Measurements from ENCODE around the gene ERGIC1. TPM values are rescaled to one million over a fixed set of nuclear protein-coding genes. Genes with fewer than 3 reads are reported as not detected.

The ERGIC1 gene
- total and polyA plus RNA-seq, 2 experiments from 2014 or later: 25.2 to 92.2 TPM

DNA sequence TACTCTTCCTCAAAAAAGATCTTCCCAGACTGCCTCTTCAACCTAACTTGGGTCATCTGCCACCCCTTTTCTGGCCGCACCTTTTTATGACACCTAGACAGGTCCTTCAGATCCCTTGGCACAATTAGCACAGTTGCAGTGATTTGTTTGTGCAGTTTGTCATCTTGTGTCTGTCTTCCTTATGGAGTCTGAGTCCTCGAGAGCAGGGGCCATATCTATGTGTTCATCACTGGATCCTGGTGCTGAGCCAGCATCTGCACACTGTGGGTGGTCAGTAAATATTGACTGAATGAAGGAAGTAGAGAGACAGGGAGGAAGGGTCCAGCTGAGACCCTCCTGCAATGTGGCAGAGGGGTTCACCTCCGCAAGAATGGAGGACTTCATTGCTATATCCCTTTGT lies 14.4 kb downstream of the ERGIC1 start:
- TF ChIP-seq, protein P1, sequence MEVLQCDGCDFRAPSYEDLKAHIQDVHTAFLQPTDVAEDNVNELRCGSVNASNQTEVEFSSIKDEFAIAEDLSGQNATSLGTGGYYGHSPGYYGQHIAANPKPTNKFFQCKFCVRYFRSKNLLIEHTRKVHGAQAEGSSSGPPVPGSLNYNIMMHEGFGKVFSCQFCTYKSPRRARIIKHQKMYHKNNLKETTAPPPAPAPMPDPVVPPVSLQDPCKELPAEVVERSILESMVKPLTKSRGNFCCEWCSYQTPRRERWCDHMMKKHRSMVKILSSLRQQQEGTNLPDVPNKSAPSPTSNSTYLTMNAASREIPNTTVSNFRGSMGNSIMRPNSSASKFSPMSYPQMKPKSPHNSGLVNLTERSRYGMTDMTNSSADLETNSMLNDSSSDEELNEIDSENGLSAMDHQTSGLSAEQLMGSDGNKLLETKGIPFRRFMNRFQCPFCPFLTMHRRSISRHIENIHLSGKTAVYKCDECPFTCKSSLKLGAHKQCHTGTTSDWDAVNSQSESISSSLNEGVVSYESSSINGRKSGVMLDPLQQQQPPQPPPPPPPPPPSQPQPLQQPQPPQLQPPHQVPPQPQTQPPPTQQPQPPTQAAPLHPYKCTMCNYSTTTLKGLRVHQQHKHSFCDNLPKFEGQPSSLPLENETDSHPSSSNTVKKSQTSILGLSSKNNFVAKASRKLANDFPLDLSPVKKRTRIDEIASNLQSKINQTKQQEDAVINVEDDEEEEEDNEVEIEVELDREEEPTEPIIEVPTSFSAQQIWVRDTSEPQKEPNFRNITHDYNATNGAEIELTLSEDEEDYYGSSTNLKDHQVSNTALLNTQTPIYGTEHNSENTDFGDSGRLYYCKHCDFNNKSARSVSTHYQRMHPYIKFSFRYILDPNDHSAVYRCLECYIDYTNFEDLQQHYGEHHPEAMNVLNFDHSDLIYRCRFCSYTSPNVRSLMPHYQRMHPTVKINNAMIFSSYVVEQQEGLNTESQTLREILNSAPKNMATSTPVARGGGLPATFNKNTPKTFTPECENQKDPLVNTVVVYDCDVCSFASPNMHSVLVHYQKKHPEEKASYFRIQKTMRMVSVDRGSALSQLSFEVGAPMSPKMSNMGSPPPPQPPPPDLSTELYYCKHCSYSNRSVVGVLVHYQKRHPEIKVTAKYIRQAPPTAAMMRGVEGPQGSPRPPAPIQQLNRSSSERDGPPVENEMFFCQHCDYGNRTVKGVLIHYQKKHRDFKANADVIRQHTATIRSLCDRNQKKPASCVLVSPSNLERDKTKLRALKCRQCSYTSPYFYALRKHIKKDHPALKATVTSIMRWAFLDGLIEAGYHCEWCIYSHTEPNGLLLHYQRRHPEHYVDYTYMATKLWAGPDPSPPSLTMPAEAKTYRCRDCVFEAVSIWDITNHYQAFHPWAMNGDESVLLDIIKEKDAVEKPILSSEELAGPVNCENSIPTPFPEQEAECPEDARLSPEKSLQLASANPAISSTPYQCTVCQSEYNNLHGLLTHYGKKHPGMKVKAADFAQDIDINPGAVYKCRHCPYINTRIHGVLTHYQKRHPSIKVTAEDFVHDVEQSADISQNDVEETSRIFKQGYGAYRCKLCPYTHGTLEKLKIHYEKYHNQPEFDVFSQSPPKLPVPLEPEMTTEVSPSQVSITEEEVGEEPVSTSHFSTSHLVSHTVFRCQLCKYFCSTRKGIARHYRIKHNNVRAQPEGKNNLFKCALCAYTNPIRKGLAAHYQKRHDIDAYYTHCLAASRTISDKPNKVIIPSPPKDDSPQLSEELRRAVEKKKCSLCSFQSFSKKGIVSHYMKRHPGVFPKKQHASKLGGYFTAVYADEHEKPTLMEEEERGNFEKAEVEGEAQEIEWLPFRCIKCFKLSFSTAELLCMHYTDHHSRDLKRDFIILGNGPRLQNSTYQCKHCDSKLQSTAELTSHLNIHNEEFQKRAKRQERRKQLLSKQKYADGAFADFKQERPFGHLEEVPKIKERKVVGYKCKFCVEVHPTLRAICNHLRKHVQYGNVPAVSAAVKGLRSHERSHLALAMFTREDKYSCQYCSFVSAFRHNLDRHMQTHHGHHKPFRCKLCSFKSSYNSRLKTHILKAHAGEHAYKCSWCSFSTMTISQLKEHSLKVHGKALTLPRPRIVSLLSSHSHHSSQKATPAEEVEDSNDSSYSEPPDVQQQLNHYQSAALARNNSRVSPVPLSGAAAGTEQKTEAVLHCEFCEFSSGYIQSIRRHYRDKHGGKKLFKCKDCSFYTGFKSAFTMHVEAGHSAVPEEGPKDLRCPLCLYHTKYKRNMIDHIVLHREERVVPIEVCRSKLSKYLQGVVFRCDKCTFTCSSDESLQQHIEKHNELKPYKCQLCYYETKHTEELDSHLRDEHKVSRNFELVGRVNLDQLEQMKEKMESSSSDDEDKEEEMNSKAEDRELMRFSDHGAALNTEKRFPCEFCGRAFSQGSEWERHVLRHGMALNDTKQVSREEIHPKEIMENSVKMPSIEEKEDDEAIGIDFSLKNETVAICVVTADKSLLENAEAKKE (CRISPR knock-in tag; IDR thresholded peaks at IDR 0.05): no peak
- TF ChIP-seq ZNF114 (CRISPR knock-in tag; IDR thresholded peaks at IDR 0.05) (no peak), CREB1 (CRISPR knock-in tag; IDR thresholded peaks at IDR 0.05; ENCODE audit: low read depth) (no peak)
- H4K20me1 ChIP-seq (replicated peaks; ENCODE audit: insufficient read depth): peaks cover 44% of the 10 kb centered on the region

DNA sequence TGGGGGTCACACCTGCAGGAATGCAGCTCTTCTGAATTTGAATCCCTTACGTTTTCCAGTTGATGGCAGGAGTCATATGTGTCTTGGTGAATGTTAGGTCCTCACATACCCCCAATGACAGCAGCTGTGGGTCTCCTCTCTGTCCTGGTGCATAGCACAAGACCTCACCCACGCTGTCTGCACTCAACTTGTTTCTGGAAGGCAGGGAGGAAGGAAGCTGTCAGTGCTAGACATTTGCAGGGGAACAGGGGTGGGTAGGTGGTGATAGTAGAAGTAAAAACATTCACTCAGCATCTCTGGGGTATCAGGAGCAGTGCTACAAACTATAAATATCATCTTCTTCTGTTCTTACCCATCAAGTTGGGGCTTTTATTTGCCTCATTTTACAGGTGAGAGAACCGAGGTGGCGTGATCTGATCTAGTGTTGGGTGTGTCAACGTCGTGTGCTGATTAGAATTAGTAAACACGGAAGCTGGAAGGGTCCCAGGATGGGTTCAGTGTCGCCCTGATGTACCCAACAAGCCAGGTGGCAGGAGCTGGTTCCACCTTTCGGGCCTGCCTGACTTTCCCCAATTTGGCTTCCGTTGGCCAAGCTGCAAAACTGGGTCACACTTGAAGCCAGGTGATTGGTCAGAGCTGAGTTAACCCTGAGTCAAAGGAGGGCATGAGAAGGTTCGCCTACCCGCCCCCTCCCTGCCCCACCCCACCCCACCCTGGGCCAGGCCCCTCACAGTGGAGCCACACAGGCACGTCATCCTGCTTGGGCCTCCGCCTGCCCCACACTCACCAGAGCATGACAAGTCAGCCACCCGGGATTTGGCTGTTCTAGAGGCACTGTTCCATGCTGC lies 15.8 kb downstream of the ERGIC1 start:
- peaks cover 35% of the 10 kb centered on the region for H4K20me1 ChIP-seq (replicated peaks; ENCODE audit: insufficient read depth)
- TF ChIP-seq, protein P2, sequence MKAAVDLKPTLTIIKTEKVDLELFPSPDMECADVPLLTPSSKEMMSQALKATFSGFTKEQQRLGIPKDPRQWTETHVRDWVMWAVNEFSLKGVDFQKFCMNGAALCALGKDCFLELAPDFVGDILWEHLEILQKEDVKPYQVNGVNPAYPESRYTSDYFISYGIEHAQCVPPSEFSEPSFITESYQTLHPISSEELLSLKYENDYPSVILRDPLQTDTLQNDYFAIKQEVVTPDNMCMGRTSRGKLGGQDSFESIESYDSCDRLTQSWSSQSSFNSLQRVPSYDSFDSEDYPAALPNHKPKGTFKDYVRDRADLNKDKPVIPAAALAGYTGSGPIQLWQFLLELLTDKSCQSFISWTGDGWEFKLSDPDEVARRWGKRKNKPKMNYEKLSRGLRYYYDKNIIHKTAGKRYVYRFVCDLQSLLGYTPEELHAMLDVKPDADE (IDR thresholded peaks at IDR 0.05): no peak
- TF ChIP-seq NANOG (IDR thresholded peaks at IDR 0.05; ENCODE audit: borderline replicate concordance) (no peak), STAT1 (IDR thresholded peaks at IDR 0.05; ENCODE audit: unreplicated experiment) (no peak), ZNF331 (CRISPR knock-in tag; IDR thresholded peaks at IDR 0.05; ENCODE audit: low read depth) (no peak), EZH2phosphoT487 (IDR thresholded peaks at IDR 0.05; ENCODE audit: unreplicated experiment) (no peak)

More for the DNA sequence above, 14.4 kb downstream of the ERGIC1 start:
- no peak overlapping the region for H3K4me2 ChIP-seq
- H3F3A ChIP-seq (replicated peaks; ENCODE audit: low read depth): no peaks in the 10 kb centered on the region
- no peak for ATAC-seq
- peaks cover 96% of the 10 kb centered on the region for H3K79me2 ChIP-seq (replicated peaks; ENCODE audit: insufficient read depth)
- no peaks in the 10 kb centered on the region for H3K36me3 ChIP-seq (ENCODE audit: insufficient read depth)
- H3K27me3 Mint-ChIP-seq (ENCODE audit: insufficient read depth, low read depth, poor library complexity): peaks cover 11% of the 10 kb centered on the region
- H3K4me1 Mint-ChIP-seq: peaks cover 44% of the 10 kb centered on the region
- H3K4me1 ChIP-seq (ENCODE audit: insufficient read depth): peaks cover 14% of the 10 kb centered on the region; the same call in 1 of the 2 replicates
- no peak overlapping the region for H3K4me3 Mint-ChIP-seq
- H3K4me3 ChIP-seq: no peak overlapping the region
- no peak overlapping the region for H3K27ac Mint-ChIP-seq
- H2AFZ ChIP-seq: no peak overlapping the region
- H3K9me2 ChIP-seq (ENCODE audit: insufficient read depth): no peaks in the 10 kb centered on the region
- no peak for DNase-seq (ENCODE audit: low spot score)
- H3K27me3 ChIP-seq (ENCODE audit: insufficient read depth): no peaks in the 10 kb centered on the region
- H3K27ac ChIP-seq (ENCODE audit: low read depth): no peak overlapping the region
- H3K36me3 Mint-ChIP-seq (ENCODE audit: low read depth): peaks cover 8% of the 10 kb centered on the region
- H3K9me3 Mint-ChIP-seq: no peaks in the 10 kb centered on the region; the same call in 2 of the 3 replicates

More for the DNA sequence above, 15.8 kb downstream of the ERGIC1 start:
- H3K9me3 Mint-ChIP-seq: no peaks in the 10 kb centered on the region; the same call in 2 of the 3 replicates
- Histone ChIP-seq H3F3A (replicated peaks; ENCODE audit: low read depth) (no peaks in the 10 kb centered on the region), H2AFZ (no peak overlapping the region), H3K79me2 (replicated peaks; ENCODE audit: insufficient read depth) (peaks cover 96% of the 10 kb centered on the region), H3K36me3 (ENCODE audit: insufficient read depth) (no peaks in the 10 kb centered on the region), H3K4me2 (no peak overlapping the region), H3K27me3 (ENCODE audit: insufficient read depth) (no peaks in the 10 kb centered on the region), H3K4me1 (ENCODE audit: insufficient read depth) (peaks cover 18% of the 10 kb centered on the region; the same call in 1 of the 2 replicates), H3K27ac (ENCODE audit: low read depth) (0 out of 2 replicates have a peak overlapping the region, but pooled peaks have one; percentile 9), H3K9me2 (ENCODE audit: insufficient read depth) (no peaks in the 10 kb centered on the region), H3K4me3 (no peak overlapping the region)
- ATAC-seq: no peak
- H3K4me3 Mint-ChIP-seq: no peak overlapping the region
- H3K4me1 Mint-ChIP-seq: peaks cover 48% of the 10 kb centered on the region
- no peak for DNase-seq (ENCODE audit: low spot score)
- H3K27me3 Mint-ChIP-seq (ENCODE audit: insufficient read depth, low read depth, poor library complexity): peaks cover 9% of the 10 kb centered on the region
- peak overlapping the region; percentile 2; the same call in 1 of the 2 replicates for H3K27ac Mint-ChIP-seq
- peaks cover 3% of the 10 kb centered on the region for H3K36me3 Mint-ChIP-seq (ENCODE audit: low read depth)
